H1 (cell line): ENCODE measurements around the gene VOPP1. TPM values are rescaled to one million over a fixed set of nuclear protein-coding genes. Genes with fewer than 3 reads are reported as not detected.

Experiments used
- CTCF ChIA-PET: fragments of 300-600 bp; sonication (Branson Sonifier 250); formaldehyde crosslinking; loops from one replicate; lab custom pipeline; 2021; ENCODE audit not compliant: partially characterized antibody; lab: Charles Lee
- POLR2A ChIA-PET: fragments of 300-600 bp; sonication (Branson Sonifier 250); formaldehyde crosslinking; loops from one replicate; lab custom pipeline; 2021; ENCODE audit warnings: inconsistent platforms; ENCODE audit not compliant: partially characterized antibody; lab: Charles Lee
- DNase-seq, 2 experiments: peaks; one replicate each; pipeline versions ENCODE4 v3.0.0 to v3.0.0-alpha.2; 2010 to 2022; ENCODE audit warnings: low spot score in 2 of 2, low read depth in 1 of 2, mixed read lengths in 1 of 2
- FAIRE-seq: peaks from 2 replicates; lab custom pipeline; 2011; peaks lifted over from hg19 to GRCh38; lab: Jason Lieb, UNC
- H2AFZ ChIP-seq: 2 replicates; pipeline ENCODE4 v1.8.1; 2012; ENCODE audit warnings: low read length, inconsistent platforms
- H2AK5ac ChIP-seq: 2 replicates; pipeline ENCODE4 v1.6.1; 2013; ENCODE audit warnings: low read depth, low read length
- H2BK120ac ChIP-seq: replicated peaks from 2 replicates; pipeline ENCODE3; 2013; ENCODE audit warnings: low read depth, low read length, inconsistent platforms
- H2BK12ac ChIP-seq: 2 replicates; pipeline ENCODE4 v1.6.1; 2013; ENCODE audit warnings: low read depth, low read length
- H2BK15ac ChIP-seq: 2 replicates; pipeline ENCODE4 v1.6.1; 2013; ENCODE audit warnings: low read length
- H2BK20ac ChIP-seq: 2 replicates; pipeline ENCODE4 v1.6.1; 2013; ENCODE audit warnings: low read length
- H2BK5ac ChIP-seq: 2 replicates; pipeline ENCODE4 v1.6.1; 2013; ENCODE audit warnings: low read depth, low read length
- H3K14ac ChIP-seq: 2 replicates; pipeline ENCODE4 v1.6.1; 2013; ENCODE audit warnings: inconsistent platforms; ENCODE audit not compliant: insufficient read length
- H3K18ac ChIP-seq: 2 replicates; pipeline ENCODE4 v1.6.1; 2013; ENCODE audit warnings: low read length; ENCODE audit errors: extremely low read depth
- H3K23ac ChIP-seq: 2 replicates; pipeline ENCODE4 v1.6.1; 2013; ENCODE audit warnings: inconsistent platforms; ENCODE audit not compliant: insufficient read length
- H3K23me2 ChIP-seq: 2 replicates; pipeline ENCODE4 v1.6.1; 2013; ENCODE audit warnings: low read depth, low read length
- H3K27ac ChIP-seq: 2 replicates; pipeline ENCODE4 v1.6.1; 2011; ENCODE audit warnings: low read depth, low read length, inconsistent platforms
- H3K27me3 ChIP-seq, 4 experiments: replicated peaks in 1 of 4; 1 replicate in 1 of 4; 2 replicates in 3 of 4; pipeline versions ENCODE4 v1.6.1 to v1.8.1; 2011 to 2013; ENCODE audit warnings: low read length in 3 of 4, mild to moderate bottlenecking in 3 of 4, inconsistent platforms in 2 of 4, mixed read lengths in 2 of 4, moderate library complexity in 1 of 4; ENCODE audit not compliant: control insufficient read depth in 3 of 4, insufficient read depth in 3 of 4; ENCODE audit errors: extremely low read depth in 1 of 4
- H3K36me3 ChIP-seq, 4 experiments: 2 replicates each; pipeline versions ENCODE4 v1.6.1 to v1.8.1; 2011 to 2013; ENCODE audit warnings: mild to moderate bottlenecking in 4 of 4, low read length in 3 of 4, moderate library complexity in 2 of 4, control low read depth in 1 of 4, inconsistent platforms in 1 of 4; ENCODE audit not compliant: insufficient read depth in 4 of 4, control insufficient read depth in 2 of 4
- H3K4ac ChIP-seq: replicated peaks from 2 replicates; pipeline ENCODE3; 2013; ENCODE audit warnings: low read length, low read depth, mixed read lengths, inconsistent platforms; ENCODE audit not compliant: insufficient read length
- H3K4me1 ChIP-seq, 4 experiments: replicated peaks in 1 of 4; 1 replicate in 1 of 4; 2 replicates in 3 of 4; pipeline versions ENCODE4 v1.6.1 to v1.8.1; 2011 to 2013; ENCODE audit warnings: low read length in 3 of 4, inconsistent platforms in 2 of 4, mixed read lengths in 1 of 4; ENCODE audit not compliant: insufficient read depth in 4 of 4, control insufficient read depth in 3 of 4
- H3K4me2 ChIP-seq, 2 experiments: 2 replicates each; pipeline versions ENCODE4 v1.6.1 to v1.8.1; 2011 to 2013; ENCODE audit warnings: low read depth in 2 of 2, low read length in 2 of 2, control low read depth in 1 of 2, inconsistent platforms in 1 of 2, mild to moderate bottlenecking in 1 of 2; ENCODE audit not compliant: insufficient read depth in 1 of 2
- H3K4me3 ChIP-seq, 4 experiments: fragments of 200-600, 300-600 bp in 1 of 4; sonication (generic), shearing (Covaris generic), sonication (Bioruptor Twin) in 1 of 4; 2 replicates each; pipeline versions ENCODE4 v1.5.1 to v1.8.1; 2011 to 2016; ENCODE audit warnings: low read length in 4 of 4, low read depth in 3 of 4, control low read depth in 2 of 4, inconsistent platforms in 2 of 4, mild to moderate bottlenecking in 2 of 4, mixed read lengths in 1 of 4, moderate library complexity in 1 of 4; ENCODE audit not compliant: insufficient read depth in 2 of 4; ENCODE audit errors: extremely low read depth in 1 of 4
- H3K56ac ChIP-seq: replicated peaks from 2 replicates; pipeline ENCODE3; 2013; ENCODE audit warnings: low read depth, mild to moderate bottlenecking, mixed read lengths, low read length, inconsistent platforms; ENCODE audit not compliant: insufficient read length
- H3K79me1 ChIP-seq: 2 replicates; pipeline ENCODE4 v1.6.1; 2013; ENCODE audit warnings: low read depth, low read length, control low read depth
- H3K79me2 ChIP-seq, 2 experiments: 2 replicates each; pipeline versions ENCODE4 v1.6.1 to v1.8.1; 2012 to 2013; ENCODE audit warnings: low read length in 2 of 2, mild to moderate bottlenecking in 2 of 2, inconsistent platforms in 1 of 2; ENCODE audit not compliant: insufficient read depth in 2 of 2, control insufficient read depth in 1 of 2
- H3K9ac ChIP-seq, 4 experiments: replicated peaks in 1 of 4; 1 replicate in 1 of 4; 2 replicates in 3 of 4; pipeline versions ENCODE4 v1.6.1 to v1.8.1; 2011 to 2013; ENCODE audit warnings: low read depth in 3 of 4, low read length in 3 of 4, control low read depth in 2 of 4, mild to moderate bottlenecking in 2 of 4, moderate library complexity in 2 of 4, inconsistent platforms in 1 of 4; ENCODE audit errors: extremely low read depth in 1 of 4
- H3K9me3 ChIP-seq, 2 experiments: 2 replicates each; pipeline versions ENCODE4 v1.6.1 to v1.8.1; 2012 to 2013; ENCODE audit warnings: mild to moderate bottlenecking in 2 of 2, moderate library complexity in 2 of 2, control low read depth in 1 of 2, inconsistent platforms in 1 of 2, low read depth in 1 of 2, low read length in 1 of 2, mixed read lengths in 1 of 2; ENCODE audit not compliant: insufficient read depth in 2 of 2
- H4K20me1 ChIP-seq, 2 experiments: replicated peaks in 1 of 2; 2 replicates each; pipeline versions ENCODE3 to v1.8.1; 2011 to 2013; ENCODE audit warnings: inconsistent platforms in 2 of 2, low read length in 2 of 2, mild to moderate bottlenecking in 1 of 2; ENCODE audit not compliant: insufficient read depth in 2 of 2, control insufficient read depth in 1 of 2
- H4K5ac ChIP-seq: 2 replicates; pipeline ENCODE4 v1.6.1; 2013; ENCODE audit warnings: low read length, low read depth, mixed read lengths, inconsistent platforms; ENCODE audit not compliant: insufficient read length
- H4K8ac ChIP-seq: 2 replicates; pipeline ENCODE4 v1.8.0; 2013; ENCODE audit warnings: mild to moderate bottlenecking, moderate library complexity, low read length, inconsistent platforms; ENCODE audit not compliant: insufficient read depth; ENCODE audit errors: extremely low read depth
- H4K91ac ChIP-seq: replicated peaks from 2 replicates; pipeline ENCODE3; 2013; ENCODE audit warnings: low read length, mixed read lengths, inconsistent platforms; ENCODE audit not compliant: insufficient read length
- BACH1 ChIP-seq: IDR thresholded peaks from 2 replicates; pipeline ENCODE4 v1.6.1; 2012; ENCODE audit warnings: low read length, improper control_type of control experiment
- CBX5 ChIP-seq: fragments of 300-800, 300-1000 bp; sonication (generic); IDR thresholded peaks from 2 replicates; pipeline ENCODE4 v1.7.1; 2016; ENCODE audit warnings: antibody characterized with exemption, low read length, low read depth
- KDM1A ChIP-seq: fragments of 200-600, 300-600 bp; sonication (generic); IDR thresholded peaks from 2 replicates; pipeline ENCODE4 v1.7.1; 2016; ENCODE audit warnings: mild to moderate bottlenecking, low read length, borderline replicate concordance
- PHF8 ChIP-seq: fragments of 200-600 bp; sonication (generic); conservative IDR thresholded peaks from 2 replicates; pipeline ENCODE4 v1.7.1; 2012; ENCODE audit warnings: low read depth, mild to moderate bottlenecking, inconsistent platforms, low read length, moderate library complexity
- RXRA ChIP-seq: IDR thresholded peaks from 2 replicates; pipeline ENCODE4 v1.6.1; 2011; ENCODE audit warnings: low read depth, mild to moderate bottlenecking, low read length, moderate library complexity; ENCODE audit not compliant: insufficient read depth
- SAP30 ChIP-seq: fragments of 300-600 bp; sonication (generic); IDR thresholded peaks from 2 replicates; pipeline ENCODE4 v1.7.1; 2012; ENCODE audit warnings: low read length, moderate library complexity, mild to moderate bottlenecking, inconsistent platforms; ENCODE audit not compliant: insufficient read depth, insufficient replicate concordance
- SIX5 ChIP-seq: IDR thresholded peaks from 2 replicates; pipeline ENCODE4 v1.6.1; 2011; ENCODE audit warnings: mild to moderate bottlenecking, low read depth, low read length
- SP1 ChIP-seq: IDR thresholded peaks from 2 replicates; pipeline ENCODE4 v1.6.1; 2011; ENCODE audit warnings: low read depth, low read length
- SP2 ChIP-seq: IDR thresholded peaks from 2 replicates; pipeline ENCODE4 v1.6.1; 2012; ENCODE audit warnings: mild to moderate bottlenecking, low read length, inconsistent platforms
- TEAD4 ChIP-seq: IDR thresholded peaks from 2 replicates; pipeline ENCODE4 v1.6.1; 2012; ENCODE audit warnings: low read depth, low read length, inconsistent platforms, mixed read lengths
- WGBS, 2 experiments: shearing (Covaris generic) in 1 of 2; methylation state at CpG; one replicate each; pipeline versions ENCODE4 v1.1.6 to v1.1.7; 2013 to 2015; ENCODE audit warnings: low lambda C conversion rate in 2 of 2, mixed read lengths in 2 of 2, inconsistent platforms in 1 of 2, low coverage in 1 of 2, missing lambda C conversion rate in 1 of 2; ENCODE audit not compliant: insufficient replicate concordance in 2 of 2, insufficient coverage in 1 of 2, insufficient read length in 1 of 2; ENCODE audit errors: extremely low coverage in 1 of 2, missing lambda C conversion rate in 1 of 2; 5-methylcytosine and 5-hydroxymethylcytosine counted together
- polyA plus RNA-seq, 7 experiments: library from polyadenylated mRNA; depleted of rRNA in 3 of 7; stranded (reverse) in 5 of 7; unstranded in 2 of 7; fragments of >200 nt in 5 of 7; fragments of 200-250 nt in 2 of 7; gene quantifications; 1 replicate in 5 of 7; 2 replicates in 1 of 7; 4 replicates in 1 of 7; pipeline versions ENCODE4 v1.2.1 to v1.2.3, GENCODE V29; 2011 to 2013; ENCODE audit warnings: missing spikeins in 2 of 7, mixed read lengths in 2 of 7
- total RNA-seq: library from RNA; stranded (reverse); fragmentation: NEBNext Ultra II Directional; extraction: Animal tissue kit (Norgen Biotek cat#: 25700); gene quantifications from 2 replicates; pipeline ENCODE4 v1.2.1, GENCODE V29; 2021
- TF ChIP-seq, protein P1 (sequence below), 3 experiments: IDR thresholded peaks; 1 replicate in 2 of 3; 2 replicates in 1 of 3; pipeline versions ENCODE4 v1.5.1 to v1.6.1; 2011; ENCODE audit warnings: low read length in 3 of 3, mild to moderate bottlenecking in 3 of 3, inconsistent platforms in 2 of 3, low read depth in 1 of 3, moderate library complexity in 1 of 3; ENCODE audit not compliant: insufficient read depth in 1 of 3; ENCODE audit errors: control extremely low read depth in 1 of 3

Gene VOPP1
- total and polyA plus RNA-seq, 2 of the 8 experiments (the other 6 are each of a cell fraction or from before 2014, with no cell fraction given) = 44.7 to 83.0 TPM

- H3K36me3 ChIP-seq = no peaks in the 10 kb centered on the region
- no peak for FAIRE-seq
- no peak for DNase-seq
- no peak overlapping the region for H2AFZ ChIP-seq
- H2AK5ac ChIP-seq = no peak overlapping the region
- WGBS, 2 experiments = 91% methylated on average over 13 of the region's 13 CpGs; no CpG with 5 or more reads in 1 of the 2 experiments
- no peaks in the 10 kb centered on the region for H3K9me3 ChIP-seq
- no peak overlapping the region for H4K8ac ChIP-seq
- H2BK5ac ChIP-seq = no peak overlapping the region
- no peak for TF ChIP-seq SP1
- TF ChIP-seq RXRA = no peak
- no peak for TF ChIP-seq SP2
- no peak for TF ChIP-seq SIX5
- no peak for TF ChIP-seq SAP30
- no peak for TF ChIP-seq KDM1A
- TF ChIP-seq TEAD4 = no peak
- TF ChIP-seq BACH1 = no peak
- TF ChIP-seq, protein P1, sequence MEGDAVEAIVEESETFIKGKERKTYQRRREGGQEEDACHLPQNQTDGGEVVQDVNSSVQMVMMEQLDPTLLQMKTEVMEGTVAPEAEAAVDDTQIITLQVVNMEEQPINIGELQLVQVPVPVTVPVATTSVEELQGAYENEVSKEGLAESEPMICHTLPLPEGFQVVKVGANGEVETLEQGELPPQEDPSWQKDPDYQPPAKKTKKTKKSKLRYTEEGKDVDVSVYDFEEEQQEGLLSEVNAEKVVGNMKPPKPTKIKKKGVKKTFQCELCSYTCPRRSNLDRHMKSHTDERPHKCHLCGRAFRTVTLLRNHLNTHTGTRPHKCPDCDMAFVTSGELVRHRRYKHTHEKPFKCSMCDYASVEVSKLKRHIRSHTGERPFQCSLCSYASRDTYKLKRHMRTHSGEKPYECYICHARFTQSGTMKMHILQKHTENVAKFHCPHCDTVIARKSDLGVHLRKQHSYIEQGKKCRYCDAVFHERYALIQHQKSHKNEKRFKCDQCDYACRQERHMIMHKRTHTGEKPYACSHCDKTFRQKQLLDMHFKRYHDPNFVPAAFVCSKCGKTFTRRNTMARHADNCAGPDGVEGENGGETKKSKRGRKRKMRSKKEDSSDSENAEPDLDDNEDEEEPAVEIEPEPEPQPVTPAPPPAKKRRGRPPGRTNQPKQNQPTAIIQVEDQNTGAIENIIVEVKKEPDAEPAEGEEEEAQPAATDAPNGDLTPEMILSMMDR (IDR thresholded peaks at IDR 0.05; ENCODE audit: control extremely low read depth in 1 of 3, insufficient read depth in 1 of 3, low read depth in 1 of 3, low read length in 3 of 3) = no peak
- no peak for TF ChIP-seq CBX5
- no peak for TF ChIP-seq PHF8
- TF ChIP-seq, all 59 proteins: peak for 0
- H3K27me3 ChIP-seq = no peaks in the 10 kb centered on the region; a peak in 1 of 7 replicates
- H2BK120ac ChIP-seq = no peak overlapping the region
- no peak overlapping the region for H3K18ac ChIP-seq
- no peak overlapping the region for H3K27ac ChIP-seq
- no peak overlapping the region for H3K9ac ChIP-seq
- no peak overlapping the region for H3K4me3 ChIP-seq
- H3K4me2 ChIP-seq = no peak overlapping the region
- no peaks in the 10 kb centered on the region for H3K79me2 ChIP-seq
- H3K23ac ChIP-seq = no peak overlapping the region
- H2BK15ac ChIP-seq = no peak overlapping the region
- H4K91ac ChIP-seq = no peak overlapping the region
- H4K20me1 ChIP-seq = no peaks in the 10 kb centered on the region
- CTCF ChIA-PET = no interaction called here
- no peak overlapping the region for H2BK12ac ChIP-seq
- no peaks in the 10 kb centered on the region for H3K23me2 ChIP-seq
- no peak overlapping the region for H4K5ac ChIP-seq
- H3K4me1 ChIP-seq = no peaks in the 10 kb centered on the region; a peak in 1 of 7 replicates
- POLR2A ChIA-PET = no interaction called here
- H3K79me1 ChIP-seq = no peaks in the 10 kb centered on the region
- H3K14ac ChIP-seq = no peak overlapping the region
- no peak overlapping the region for H2BK20ac ChIP-seq
- no peak overlapping the region for H3K56ac ChIP-seq
- H3K4ac ChIP-seq = no peak overlapping the region
These were observed 134.1 kb downstream of the VOPP1 start for GRCh38 chr7:55438085-55438756.
